GOT3 (cell line): ENCODE results near the gene WDR44.
A peak's percentile ranks its signal among the peaks of the same experiment; 100 is the strongest.
"Not testable (repeated sequence)": the region's sequence is repeated elsewhere in the genome, so short reads cannot be mapped to it uniquely, and the experiment has no call there.

ENCODE experiments used
- DNase-seq: peaks from one replicate; lab custom pipeline; 2025; ENCODE audit warnings: mixed read lengths; lab: John Stamatoyannopoulos, UW

Gene WDR44

GRCh38 chrX:118345464-118346257 lies at the start of gene WDR44:
Gene WDR44, plus strand, starts transcription at chrX:118346106. Its CDS starts 398 bp downstream, at chrX:118346504.
- DNase-seq: peak; percentile 73

- DNase-seq: not testable (repeated sequence)
These were observed 40.1 kb upstream of the WDR44 start for GRCh38 chrX:118305827-118306226.

- DNase-seq: no peak
These were observed 30.4 kb upstream of the WDR44 start for GRCh38 chrX:118315529-118315928.

- no peak for DNase-seq
These were observed 21.3 kb upstream of the WDR44 start for GRCh38 chrX:118324588-118324987.

- DNase-seq: no peak
These were observed 20.5 kb upstream of the WDR44 start for GRCh38 chrX:118325453-118325852.

- DNase-seq: no peak
These were observed 16.7 kb upstream of the WDR44 start for GRCh38 chrX:118329175-118329574.

- DNase-seq: no peak
These were observed 8.2 kb upstream of the WDR44 start for GRCh38 chrX:118337687-118338086.

GRCh38 chrX:118338930-118339329 lies 7.0 kb upstream of the WDR44 start:
- DNase-seq: no peak

- DNase-seq: no peak
These were observed 852 bp upstream of the WDR44 start for GRCh38 chrX:118345045-118345463.

GRCh38 chrX:118346258-118347094 lies 570 bp downstream of the WDR44 start:
- no peak for DNase-seq

GRCh38 chrX:118347131-118347530 lies 1.2 kb downstream of the WDR44 start:
- no peak for DNase-seq

GRCh38 chrX:118347736-118348135 lies 1.8 kb downstream of the WDR44 start:
- no peak for DNase-seq

GRCh38 chrX:118348186-118348810 lies 2.4 kb downstream of the WDR44 start:
- no peak for DNase-seq

- DNase-seq: no peak
These were observed 3.3 kb downstream of the WDR44 start for GRCh38 chrX:118349188-118349587.

- no peak for DNase-seq
These were observed 4.3 kb downstream of the WDR44 start for GRCh38 chrX:118350221-118350620.

- DNase-seq: no peak
These were observed 4.8 kb downstream of the WDR44 start for GRCh38 chrX:118350706-118351105.

- DNase-seq: no peak
These were observed 6.7 kb downstream of the WDR44 start for GRCh38 chrX:118352566-118352965.

GRCh38 chrX:118353081-118353850 lies 7.4 kb downstream of the WDR44 start:
- no peak for DNase-seq

GRCh38 chrX:118355225-118355920 lies 9.5 kb downstream of the WDR44 start:
- DNase-seq: no peak

- DNase-seq: no peak
These were observed 10.3 kb downstream of the WDR44 start for GRCh38 chrX:118356154-118356701.
